Left ventricle myocardium inferior (tissue), 1 donor: ENCODE results near the gene ELMOD3. TPM values are rescaled to one million over a fixed set of nuclear protein-coding genes. Genes with fewer than 3 reads are reported as not detected.

ENCODE experiments used
- DNase-seq: peaks from one replicate; pipeline ENCODE4 v3.0.0-alpha.2; 2020
- H3K27ac ChIP-seq: fragments of 200-600 bp; replicated peaks from 2 replicates; pipeline ENCODE4 v1.8.0; 2021
- H3K27me3 ChIP-seq: fragments of 200-600 bp; 2 replicates; pipeline ENCODE4 v1.8.0; 2021; ENCODE audit warnings: low read depth
- H3K36me3 ChIP-seq: fragments of 200-600 bp; 2 replicates; pipeline ENCODE4 v1.8.0; 2021
- H3K4me1 ChIP-seq: fragments of 200-600 bp; 2 replicates; pipeline ENCODE4 v1.8.0; 2021
- H3K4me3 ChIP-seq: fragments of 200-600 bp; 2 replicates; pipeline ENCODE4 v1.8.0; 2021; ENCODE audit warnings: mild to moderate bottlenecking, moderate library complexity
- H3K9me3 ChIP-seq: fragments of 200-600 bp; replicated peaks from 2 replicates; pipeline ENCODE4 v1.8.0; 2021
- intact Hi-C: fragments of 100-400 bp; cut with micrococcal nuclease; formaldehyde crosslinking; loops from one replicate; pipeline ENCODE4 v1.11.0; 2022
- total RNA-seq: library from RNA; stranded (reverse); fragmentation: NEBNext Ultra II Directional; extraction: Animal tissue kit (Norgen Biotek cat#: 25700); gene quantifications from one replicate; pipeline ENCODE4 v1.2.1, GENCODE V29; 2021
- TF ChIP-seq, protein P1 (sequence below): fragments of 200-600 bp; IDR thresholded peaks from 2 replicates; pipeline ENCODE4 v1.8.0; 2021; ENCODE audit warnings: antibody characterized with exemption, mild to moderate bottlenecking, borderline replicate concordance
- donor health status: DM: no; HTN: yes; CAD: no; lungs with severe emphysema.

ELMOD3 gene
- total RNA-seq, 1 donor from 2014 or later, result 10.6 TPM

DNA sequence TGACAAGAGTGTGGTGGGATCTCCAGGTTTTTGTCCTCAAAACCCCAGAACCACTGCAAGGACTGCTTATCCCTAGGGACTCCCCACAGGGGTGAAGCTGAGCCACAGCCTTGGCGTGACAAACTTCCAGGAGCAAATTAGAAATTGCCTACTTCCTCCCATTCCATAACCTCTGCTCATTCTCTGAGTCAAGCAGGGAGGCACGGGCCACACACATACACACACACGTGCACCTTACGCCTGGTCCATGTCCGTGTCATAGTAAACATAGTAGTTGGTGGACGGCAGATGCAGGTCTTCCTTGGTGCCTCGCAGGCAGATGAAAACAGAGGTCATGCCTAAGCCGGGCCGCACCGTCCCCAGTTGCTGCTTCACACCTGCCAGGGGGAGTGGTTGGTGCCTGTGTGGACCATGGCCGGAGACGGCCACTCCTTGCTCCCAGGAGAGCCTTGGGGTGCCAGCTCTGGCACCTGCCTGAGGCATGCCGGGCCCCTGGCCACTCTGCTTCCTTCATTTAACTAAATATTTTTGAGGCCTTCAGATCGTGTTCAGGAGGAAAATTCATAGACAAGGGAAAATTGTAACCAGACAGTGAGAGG is 10.1 kb upstream of the ELMOD3 start:
- H3K36me3 ChIP-seq, result peaks cover 62% of the 10 kb centered on the region

DNA sequence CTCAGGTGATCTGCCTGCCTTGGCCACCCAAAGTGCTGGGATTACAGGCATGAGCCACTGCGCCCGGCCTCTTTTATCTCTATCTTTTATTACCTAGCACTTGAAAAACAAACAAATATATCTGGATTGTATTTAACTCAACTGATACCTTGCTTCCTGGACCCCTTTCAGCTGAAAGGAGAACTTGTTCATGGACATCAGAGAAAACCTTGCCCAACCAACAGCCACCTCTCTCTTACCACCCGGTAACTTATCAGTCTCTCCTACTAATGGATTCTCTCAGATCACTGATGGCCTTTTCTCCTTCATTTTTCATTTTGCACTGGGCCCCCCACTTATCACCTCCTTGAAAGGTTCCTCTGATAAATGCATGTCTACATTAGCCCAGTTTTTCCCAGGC is 7.0 kb upstream of the ELMOD3 start:
- Histone ChIP-seq H3K9me3 (no peaks in the 10 kb centered on the region), H3K4me3 (no peak overlapping the region), H3K4me1 (peaks cover 6% of the 10 kb centered on the region), H3K27me3 (no peaks in the 10 kb centered on the region), H3K27ac (no peak overlapping the region), H3K36me3 (peaks cover 82% of the 10 kb centered on the region)
- TF ChIP-seq, protein P1, sequence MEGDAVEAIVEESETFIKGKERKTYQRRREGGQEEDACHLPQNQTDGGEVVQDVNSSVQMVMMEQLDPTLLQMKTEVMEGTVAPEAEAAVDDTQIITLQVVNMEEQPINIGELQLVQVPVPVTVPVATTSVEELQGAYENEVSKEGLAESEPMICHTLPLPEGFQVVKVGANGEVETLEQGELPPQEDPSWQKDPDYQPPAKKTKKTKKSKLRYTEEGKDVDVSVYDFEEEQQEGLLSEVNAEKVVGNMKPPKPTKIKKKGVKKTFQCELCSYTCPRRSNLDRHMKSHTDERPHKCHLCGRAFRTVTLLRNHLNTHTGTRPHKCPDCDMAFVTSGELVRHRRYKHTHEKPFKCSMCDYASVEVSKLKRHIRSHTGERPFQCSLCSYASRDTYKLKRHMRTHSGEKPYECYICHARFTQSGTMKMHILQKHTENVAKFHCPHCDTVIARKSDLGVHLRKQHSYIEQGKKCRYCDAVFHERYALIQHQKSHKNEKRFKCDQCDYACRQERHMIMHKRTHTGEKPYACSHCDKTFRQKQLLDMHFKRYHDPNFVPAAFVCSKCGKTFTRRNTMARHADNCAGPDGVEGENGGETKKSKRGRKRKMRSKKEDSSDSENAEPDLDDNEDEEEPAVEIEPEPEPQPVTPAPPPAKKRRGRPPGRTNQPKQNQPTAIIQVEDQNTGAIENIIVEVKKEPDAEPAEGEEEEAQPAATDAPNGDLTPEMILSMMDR, result no peak
- no peak for DNase-seq
- intact Hi-C loops, result no loop called here

More for the DNA sequence above, 10.1 kb upstream of the ELMOD3 start:
- no peak for DNase-seq
- H3K9me3 ChIP-seq, result no peaks in the 10 kb centered on the region
- TF ChIP-seq, protein P1, result no peak
- intact Hi-C loops, result no loop called here
- no peaks in the 10 kb centered on the region for H3K4me1 ChIP-seq
- H3K27me3 ChIP-seq, result no peaks in the 10 kb centered on the region
- no peak overlapping the region for H3K4me3 ChIP-seq
- H3K27ac ChIP-seq, result no peak overlapping the region

DNA sequence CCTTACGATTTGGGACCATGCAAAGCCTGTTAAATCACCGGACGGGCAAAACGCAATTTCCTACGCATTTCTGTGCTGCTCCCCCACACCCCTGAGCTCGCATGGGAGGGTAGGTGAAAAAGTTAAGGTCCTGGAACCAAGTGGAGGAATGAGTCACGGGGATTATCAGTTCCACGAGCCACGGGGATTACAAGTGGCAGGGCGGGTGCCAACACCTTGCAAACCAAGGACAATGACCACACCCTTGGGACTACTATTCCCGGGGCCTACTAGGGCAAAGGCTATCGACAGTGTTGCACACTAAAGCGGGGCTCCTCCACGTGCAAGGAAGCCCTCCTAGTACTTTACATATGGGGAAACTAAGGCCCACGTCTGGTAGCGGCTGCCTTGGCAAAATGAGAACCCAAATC is 688 bp upstream of the ELMOD3 start:
- H3K4me3 ChIP-seq, result peak overlapping the region; percentile 79
- TF ChIP-seq, protein P1, result no peak
- peak; percentile 53 for DNase-seq
- H3K36me3 ChIP-seq, result peaks cover 55% of the 10 kb centered on the region
- intact Hi-C loops, result no loop called here
- H3K27me3 ChIP-seq, result no peaks in the 10 kb centered on the region
- no peaks in the 10 kb centered on the region for H3K9me3 ChIP-seq
- H3K4me1 ChIP-seq, result peaks cover 56% of the 10 kb centered on the region
- H3K27ac ChIP-seq, result peak overlapping the region; percentile 92

DNA sequence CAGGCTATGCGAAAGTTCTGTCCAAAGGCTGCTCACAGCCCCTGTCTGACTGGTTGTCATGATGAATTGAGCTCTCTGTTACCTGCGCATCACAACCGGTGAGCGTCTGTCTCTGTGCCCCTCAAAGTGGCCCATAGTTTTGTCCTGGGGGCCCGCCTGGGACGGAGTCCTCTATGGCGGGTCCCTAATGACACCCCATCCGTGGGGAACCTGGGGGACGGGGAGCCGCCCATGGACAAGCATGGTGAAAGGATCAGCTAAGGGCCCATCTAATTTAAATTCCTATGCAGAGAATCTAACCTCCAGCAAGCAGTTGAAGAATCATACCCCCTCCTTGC is 473 bp downstream of the ELMOD3 start:
- no peaks in the 10 kb centered on the region for H3K27me3 ChIP-seq
- TF ChIP-seq, protein P1, result no peak
- H3K36me3 ChIP-seq, result peaks cover 54% of the 10 kb centered on the region
- H3K9me3 ChIP-seq, result no peaks in the 10 kb centered on the region
- no peak for DNase-seq
- peak overlapping the region; percentile 79 for H3K4me3 ChIP-seq
- intact Hi-C loops, result no loop called here
- peaks cover 56% of the 10 kb centered on the region for H3K4me1 ChIP-seq
- peak overlapping the region; percentile 92 for H3K27ac ChIP-seq

DNA sequence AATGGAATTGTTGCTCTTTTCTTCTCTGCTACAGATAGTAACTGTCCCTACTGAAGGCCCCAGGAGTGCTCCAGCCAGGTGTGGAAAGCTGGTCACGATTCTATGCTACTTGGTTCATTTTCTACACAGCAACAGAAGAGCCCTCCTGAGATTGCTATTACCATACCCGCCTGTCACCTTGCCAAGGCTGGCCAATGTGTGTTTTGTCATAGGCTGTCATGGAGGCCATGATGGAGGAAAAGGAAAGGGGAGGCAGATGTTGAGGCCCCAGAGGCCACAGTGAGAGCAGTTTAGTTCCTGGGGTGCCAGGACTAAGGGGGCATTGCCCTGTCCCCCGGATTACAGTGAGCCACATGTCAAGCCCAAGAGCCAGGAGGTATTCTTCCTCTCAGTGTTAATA is 952 bp downstream of the ELMOD3 start:
- TF ChIP-seq, protein P1, result no peak

More for the DNA sequence above, 952 bp downstream of the ELMOD3 start:
- Histone ChIP-seq H3K9me3 (no peaks in the 10 kb centered on the region), H3K27ac (no peak overlapping the region), H3K4me3 (peak overlapping the region; percentile 79), H3K27me3 (no peaks in the 10 kb centered on the region), H3K36me3 (peaks cover 53% of the 10 kb centered on the region), H3K4me1 (peaks cover 56% of the 10 kb centered on the region)
- intact Hi-C loops, result no loop called here
- DNase-seq, result no peak
